Raji (cell line): ENCODE results near the gene SETSIP.

Source experiments
- POLR2A ChIP-seq: IDR thresholded peaks from 2 replicates; pipeline ENCODE4 v1.6.1; 2011; ENCODE audit warnings: low read depth, low read length, control low read depth; ENCODE audit not compliant: insufficient read depth

Gene SETSIP, protein sequence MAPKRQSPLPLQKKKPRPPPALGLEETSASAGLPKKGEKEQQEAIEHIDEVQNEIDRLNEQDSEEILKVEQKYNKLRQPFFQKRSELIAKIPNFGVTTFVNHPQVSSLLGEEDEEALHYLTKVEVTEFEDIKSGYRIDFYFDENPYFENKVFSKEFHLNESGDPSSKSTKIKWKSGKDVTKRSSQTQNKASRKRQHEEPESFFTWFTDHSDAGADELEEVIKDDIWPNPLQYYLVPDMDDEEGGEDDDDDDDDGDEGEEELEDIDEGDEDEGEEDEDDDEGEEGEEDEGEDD

DNA sequence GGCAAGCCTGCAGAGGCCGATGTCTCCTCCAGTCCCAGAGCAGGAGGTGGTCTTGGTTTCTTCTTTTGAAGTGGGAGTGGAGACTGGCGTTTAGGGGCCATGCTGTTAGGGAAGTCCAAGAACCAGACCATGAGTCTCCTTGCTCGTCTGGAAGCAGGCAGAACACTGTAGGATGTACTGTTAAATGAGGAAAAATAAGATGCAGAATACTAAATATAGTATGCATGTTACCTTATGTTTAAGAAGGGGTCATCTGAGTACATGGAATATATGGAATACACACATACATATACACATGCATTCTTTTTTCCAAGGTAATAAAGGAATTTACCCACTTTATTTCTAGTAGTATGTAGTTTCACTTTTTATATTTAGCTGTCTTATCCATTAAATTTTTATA, at the start of gene SETSIP:
TSS of gene SETSIP (minus strand) at position 101 of the 400 bp plus-strand sequence. CDS start at position 101, 0 bp downstream.
- TF ChIP-seq POLR2A = no peak

DNA sequence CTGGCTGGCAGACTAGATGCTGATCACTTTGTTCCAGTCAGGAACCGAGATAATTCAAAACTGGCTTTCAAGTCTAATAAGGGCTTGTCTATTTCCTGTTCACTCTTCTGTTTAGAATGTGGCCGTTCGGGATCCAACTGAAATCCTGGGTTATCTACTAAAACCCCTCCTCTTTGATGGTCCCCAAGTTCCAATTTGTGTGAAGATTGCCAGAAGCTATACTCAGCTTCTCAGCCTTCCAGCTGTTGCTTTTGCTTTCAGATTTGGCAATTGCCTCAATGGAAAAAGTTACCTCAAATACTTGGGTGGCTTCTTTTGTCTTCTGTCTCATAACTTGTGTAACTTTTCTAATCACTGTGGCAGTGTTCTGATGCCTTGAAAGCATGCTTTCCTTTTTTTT, 48.7 kb upstream of the SETSIP start:
- TF ChIP-seq POLR2A = no peak

- TF ChIP-seq POLR2A = no peak
These were observed 43.6 kb upstream of the SETSIP start for GRCh38 chr1:92118826-92119225.

DNA sequence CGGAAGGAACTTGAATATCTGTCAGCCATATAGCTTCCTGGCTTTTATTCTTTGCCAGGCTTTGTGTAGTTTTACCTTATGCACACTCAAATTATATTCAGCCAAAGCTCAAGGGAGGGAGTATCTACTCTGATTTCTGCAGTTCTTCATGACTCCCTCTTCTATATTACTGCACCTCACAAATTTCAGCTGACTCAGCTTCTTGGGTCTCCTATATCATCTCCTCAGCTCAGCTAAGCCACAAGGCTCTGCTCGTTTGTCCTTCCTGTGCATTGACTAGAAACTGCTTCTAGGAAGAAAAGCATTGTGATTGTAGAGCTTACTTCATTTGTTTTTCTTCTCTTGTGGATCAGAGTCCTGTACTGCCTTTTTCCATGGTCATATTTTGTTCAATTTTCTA, 42.3 kb upstream of the SETSIP start:
- no peak for TF ChIP-seq POLR2A

DNA sequence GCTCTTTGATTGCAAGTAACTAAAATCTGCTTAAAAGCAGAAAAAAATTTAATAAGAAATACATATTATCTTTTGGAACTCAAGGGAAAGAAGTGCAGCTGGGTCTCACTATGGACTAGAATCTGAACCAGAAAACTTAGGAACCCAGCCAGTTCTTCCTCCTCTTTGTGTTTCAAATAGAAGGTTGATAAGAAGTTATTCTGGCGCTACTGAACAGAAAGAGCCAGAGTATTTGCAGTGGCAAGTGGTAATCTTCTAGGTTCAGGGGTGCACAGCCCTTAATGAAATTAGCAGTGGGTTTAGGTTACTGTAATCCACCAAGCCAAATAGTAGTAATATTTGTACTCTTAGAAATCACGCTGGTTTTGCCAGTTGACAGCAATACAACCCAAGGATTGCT, 33.4 kb upstream of the SETSIP start:
- TF ChIP-seq POLR2A = no peak

- no peak for TF ChIP-seq POLR2A
These were observed 30.4 kb upstream of the SETSIP start for GRCh38 chr1:92105546-92106081.

GRCh38 chr1:92096317-92096716, 21.1 kb upstream of the SETSIP start:
- TF ChIP-seq POLR2A = no peak

GRCh38 chr1:92095874-92096273, 20.7 kb upstream of the SETSIP start:
- no peak for TF ChIP-seq POLR2A

DNA sequence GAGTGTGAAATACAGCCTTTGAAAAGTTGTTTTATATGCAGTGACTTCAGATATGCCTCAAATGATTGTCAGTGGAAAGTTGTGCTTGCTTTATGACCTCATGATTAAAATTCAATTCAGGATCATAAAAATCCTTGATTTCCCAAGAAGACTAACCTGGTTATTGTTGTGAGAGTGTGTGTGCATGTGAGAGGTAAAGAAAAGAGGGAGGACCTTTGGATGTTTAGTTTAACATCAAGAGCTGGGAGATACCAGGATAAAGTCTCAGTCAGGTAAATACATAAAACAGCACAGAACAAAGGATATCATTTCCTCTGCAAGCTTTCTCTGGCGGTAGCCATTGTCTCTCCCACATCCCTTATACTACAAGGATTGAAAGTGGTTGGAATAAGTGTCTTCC, 19.4 kb upstream of the SETSIP start:
- TF ChIP-seq POLR2A = no peak

GRCh38 chr1:92094090-92094489, 18.9 kb upstream of the SETSIP start:
- no peak for TF ChIP-seq POLR2A

DNA sequence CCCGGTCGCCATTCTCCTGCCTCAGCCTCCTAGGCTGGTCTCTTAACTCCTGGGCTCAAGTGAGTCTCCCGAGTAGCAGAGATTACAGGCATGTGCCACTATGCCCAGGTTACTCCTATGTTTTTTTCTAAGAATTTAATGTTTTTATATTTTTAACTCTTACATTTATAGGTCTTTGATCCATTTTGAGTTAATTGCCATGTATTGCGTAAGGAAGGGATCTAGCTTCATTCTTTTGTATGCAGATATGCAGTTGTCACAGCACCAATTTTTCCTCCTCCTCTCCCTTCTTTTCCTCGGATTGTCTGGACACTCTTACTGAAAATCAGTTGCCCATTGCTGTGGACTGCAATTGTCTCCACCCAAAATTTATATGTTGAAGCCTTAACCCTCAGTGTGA, 16.4 kb upstream of the SETSIP start:
- no peak for TF ChIP-seq POLR2A

- no peak for TF ChIP-seq POLR2A
These were observed 12.3 kb upstream of the SETSIP start for GRCh38 chr1:92087542-92087941.

DNA sequence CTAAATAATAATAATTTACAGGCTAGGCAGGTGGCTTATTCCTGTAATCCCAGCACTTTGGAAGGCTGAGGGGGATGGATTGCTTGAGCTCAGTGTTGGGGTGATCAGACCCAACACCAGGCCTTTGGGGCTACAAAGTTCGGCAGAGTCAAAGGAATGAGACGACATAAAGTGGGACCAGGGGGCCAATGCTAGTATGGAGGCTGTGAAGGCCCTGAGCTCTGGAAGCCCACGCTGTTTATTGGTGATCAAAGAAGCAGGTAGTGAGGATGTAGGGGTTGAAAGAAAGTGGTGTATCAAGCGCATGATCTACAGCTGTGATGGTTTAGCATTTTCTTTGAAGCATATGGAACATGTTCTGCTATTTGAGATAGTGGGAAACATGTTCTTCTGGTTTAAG, 10.5 kb upstream of the SETSIP start:
- TF ChIP-seq POLR2A = no peak

DNA sequence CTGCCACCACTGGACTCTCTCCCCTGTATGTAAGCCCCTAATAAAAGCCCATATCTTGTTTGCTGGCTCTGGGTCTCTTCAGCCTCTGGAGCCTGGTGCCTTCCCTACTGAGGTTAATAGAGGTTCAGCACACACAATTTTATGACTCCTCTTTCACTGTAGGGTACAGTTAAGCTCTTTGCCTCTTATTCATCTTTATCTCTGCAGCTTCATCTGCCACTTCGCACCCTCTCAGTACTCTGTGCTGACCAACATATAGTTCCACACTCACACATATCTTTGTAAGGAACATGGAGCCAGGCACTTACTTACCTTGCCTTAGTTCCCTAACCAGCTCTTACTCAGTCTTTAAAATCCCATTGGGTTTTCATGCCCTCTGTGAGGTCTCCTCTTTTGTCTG, 9.4 kb upstream of the SETSIP start:
- TF ChIP-seq POLR2A = no peak

DNA sequence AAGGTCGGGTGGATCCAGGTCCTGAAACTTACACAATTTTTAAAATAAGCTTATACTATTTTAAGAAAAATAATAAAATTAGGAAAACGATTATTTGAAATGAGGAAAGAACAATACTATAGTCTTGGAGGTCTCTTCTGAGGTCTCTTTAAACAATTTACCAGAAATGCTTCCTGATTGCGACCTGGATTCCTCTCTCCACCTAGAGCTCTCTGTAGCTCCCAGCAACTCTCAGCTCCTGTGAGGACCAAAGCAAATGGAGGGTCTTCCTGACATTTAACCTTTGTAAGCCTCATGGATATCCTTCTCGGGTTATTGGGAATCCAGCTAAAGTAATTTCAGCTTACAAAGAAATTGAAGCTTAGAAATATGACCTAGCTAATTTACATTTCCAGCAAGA, 5.8 kb upstream of the SETSIP start:
- no peak for TF ChIP-seq POLR2A

GRCh38 chr1:92080128-92080985, 5.1 kb upstream of the SETSIP start, which contains the start of gene BTBD8:
BTBD8 (plus strand) TSS chr1:92080345; CDS start chr1:92080572, 227 bp downstream.
- TF ChIP-seq POLR2A = peak; percentile 37; the same call in 1 of the 2 replicates

- no peak for TF ChIP-seq POLR2A
These were observed 4.2 kb upstream of the SETSIP start for GRCh38 chr1:92079441-92079840.

DNA sequence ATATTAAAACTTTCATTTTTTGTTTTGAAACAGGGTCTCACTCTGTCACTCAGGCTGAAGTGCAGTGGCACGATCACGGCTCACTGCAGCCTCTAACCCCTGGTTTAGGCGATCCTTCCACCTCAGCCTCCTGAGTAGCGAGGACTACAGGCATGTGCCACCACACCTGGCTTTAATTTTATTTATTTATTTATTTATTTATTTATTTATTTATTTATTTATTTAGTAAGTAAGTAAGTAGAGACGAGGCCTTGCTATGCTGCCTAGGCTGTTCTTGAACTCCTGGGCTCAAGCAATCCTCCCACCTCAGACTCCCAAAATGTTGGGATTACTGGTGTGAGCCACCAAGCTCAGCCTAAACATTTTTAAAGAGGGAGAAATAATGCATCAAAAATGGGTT, 1.2 kb upstream of the SETSIP start:
- TF ChIP-seq POLR2A = no peak
